GM19455 (cell line): ENCODE results near the gene TBX15.
"Not testable (repeated sequence)": the region's sequence is repeated elsewhere in the genome, so short reads cannot be mapped to it uniquely, and the experiment has no call there.

Experiments
- ATAC-seq: cut with Tn5 transposase; IDR thresholded peaks from one replicate; pipeline ENCODE4 v1.9.1; 2021; ENCODE audit not compliant: unreplicated experiment

The TBX15 gene

DNA sequence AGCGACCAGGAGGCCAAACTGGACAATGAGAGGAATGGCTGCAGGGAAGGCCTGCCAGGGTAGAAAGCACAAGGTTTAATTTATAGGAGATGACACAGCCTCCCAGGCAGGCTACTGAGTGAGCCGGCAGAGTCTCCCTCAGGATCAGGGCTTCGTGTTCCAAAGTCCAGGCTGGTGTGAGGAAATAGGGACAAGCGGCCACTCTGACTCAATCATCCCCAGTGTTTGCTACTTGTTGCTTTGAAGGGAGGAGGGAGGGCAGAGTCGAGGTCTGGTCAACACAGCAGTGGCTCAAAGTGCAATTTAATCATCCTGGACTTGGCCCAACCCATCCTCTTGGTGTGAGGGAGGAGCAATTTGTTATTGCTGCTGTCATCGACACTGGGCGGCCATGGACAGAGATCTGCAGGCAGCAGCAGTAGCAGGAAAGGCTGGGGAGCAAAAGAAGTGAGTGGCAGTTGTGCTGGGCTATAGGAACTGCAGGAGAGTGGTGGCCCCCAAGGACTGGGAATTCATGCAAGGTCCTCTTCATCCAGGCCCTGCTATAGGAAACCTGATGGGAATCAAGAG is 27.5 kb downstream of the TBX15 start:
- ATAC-seq: no peak

DNA sequence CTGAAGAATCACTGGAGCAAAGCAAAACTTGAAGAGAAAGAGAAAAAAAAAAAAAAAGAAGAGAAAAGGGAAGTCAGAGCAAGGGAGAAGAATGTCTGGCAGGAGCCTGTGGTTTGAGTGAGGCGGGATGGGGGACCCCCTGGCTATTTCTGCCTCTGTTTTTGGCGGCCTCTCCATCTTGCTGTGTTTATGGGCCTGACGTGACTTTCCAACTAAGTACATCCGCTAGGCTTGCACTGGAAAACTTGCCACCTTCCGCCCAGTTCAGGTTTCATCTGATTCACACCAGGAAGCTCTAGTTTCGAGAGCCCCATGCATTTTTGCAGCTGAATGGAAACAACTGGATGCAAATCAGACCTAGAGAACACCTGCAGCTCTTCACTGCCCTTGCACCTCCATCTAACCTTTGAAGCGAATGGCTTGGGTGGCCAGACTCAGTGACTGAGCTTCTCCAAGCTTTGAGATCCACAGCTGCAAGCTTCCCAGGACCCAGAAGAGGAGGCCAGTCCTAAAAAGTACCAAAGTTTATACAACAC is 28.0 kb downstream of the TBX15 start:
- peak; percentile 74 for ATAC-seq

DNA sequence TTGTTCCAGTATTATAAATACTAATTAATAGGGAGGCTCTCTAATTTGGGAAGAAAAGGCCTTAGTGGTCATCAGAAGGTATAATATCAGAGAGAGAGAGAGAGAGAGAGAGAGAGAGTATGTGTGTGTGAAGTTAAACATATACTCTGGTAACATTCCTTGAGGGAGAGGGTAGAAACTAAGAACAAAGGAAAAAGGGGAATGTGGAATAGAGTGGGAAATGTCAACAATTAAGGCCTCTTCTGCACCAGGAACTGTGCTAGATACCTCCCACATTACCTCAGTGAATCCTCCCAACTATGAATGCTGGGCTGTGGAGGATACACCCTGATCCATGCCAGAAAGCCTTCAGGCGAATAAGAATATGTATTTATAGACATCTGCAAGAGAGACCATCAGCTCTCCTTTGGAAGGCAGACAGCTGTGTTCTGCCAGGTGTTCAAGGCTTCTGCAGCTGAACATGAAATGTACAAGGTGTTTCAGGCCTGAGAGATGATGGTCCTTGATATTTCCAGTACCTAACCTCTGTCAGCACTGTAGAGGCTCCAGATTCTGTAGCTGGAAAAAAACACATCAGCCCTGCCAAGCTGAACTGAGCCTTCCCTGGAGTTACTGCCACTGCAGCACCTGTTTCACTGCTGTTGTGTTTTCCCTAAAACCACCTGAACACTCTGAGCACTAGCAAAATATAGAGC is 29.1 kb downstream of the TBX15 start:
- no peak for ATAC-seq

DNA sequence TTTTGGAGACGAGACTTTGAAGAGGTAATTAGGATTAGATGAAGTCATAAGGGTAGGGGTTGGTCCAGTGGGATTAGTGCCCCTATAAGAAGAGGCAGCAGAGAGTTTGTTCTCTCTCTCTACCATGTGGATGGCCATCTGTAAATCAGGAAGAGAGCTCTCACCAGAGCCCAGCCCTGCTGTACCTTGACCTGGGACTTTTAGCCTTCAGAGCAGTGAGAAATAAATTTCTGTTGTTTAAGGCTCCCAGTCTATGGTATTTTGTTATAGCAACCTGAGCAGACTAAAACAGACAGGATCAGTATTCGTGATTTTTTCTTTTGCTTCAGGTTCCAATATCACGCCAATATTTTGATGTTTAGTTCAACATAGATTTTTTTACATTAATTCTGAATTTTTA is 30.0 kb downstream of the TBX15 start:
- ATAC-seq: no peak

DNA sequence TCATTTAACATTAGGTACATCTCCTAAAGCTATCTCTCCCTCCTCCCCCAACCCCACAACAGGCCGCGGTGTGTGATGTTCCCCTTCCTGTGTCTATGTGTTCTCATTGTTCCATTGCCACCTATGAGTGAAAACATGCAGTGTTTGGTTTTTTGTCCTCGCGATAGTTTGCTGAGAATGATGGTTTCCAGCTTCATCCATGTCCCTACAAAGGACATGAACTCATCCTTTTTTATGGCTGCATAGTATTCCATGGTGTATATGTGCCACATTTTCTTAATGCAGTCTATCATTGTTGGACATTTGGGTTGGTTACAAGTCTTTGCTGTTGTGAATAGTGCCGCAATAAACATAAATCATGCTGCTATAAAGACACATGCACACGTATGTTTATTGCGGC is 30.6 kb downstream of the TBX15 start:
- not testable (repeated sequence) for ATAC-seq

DNA sequence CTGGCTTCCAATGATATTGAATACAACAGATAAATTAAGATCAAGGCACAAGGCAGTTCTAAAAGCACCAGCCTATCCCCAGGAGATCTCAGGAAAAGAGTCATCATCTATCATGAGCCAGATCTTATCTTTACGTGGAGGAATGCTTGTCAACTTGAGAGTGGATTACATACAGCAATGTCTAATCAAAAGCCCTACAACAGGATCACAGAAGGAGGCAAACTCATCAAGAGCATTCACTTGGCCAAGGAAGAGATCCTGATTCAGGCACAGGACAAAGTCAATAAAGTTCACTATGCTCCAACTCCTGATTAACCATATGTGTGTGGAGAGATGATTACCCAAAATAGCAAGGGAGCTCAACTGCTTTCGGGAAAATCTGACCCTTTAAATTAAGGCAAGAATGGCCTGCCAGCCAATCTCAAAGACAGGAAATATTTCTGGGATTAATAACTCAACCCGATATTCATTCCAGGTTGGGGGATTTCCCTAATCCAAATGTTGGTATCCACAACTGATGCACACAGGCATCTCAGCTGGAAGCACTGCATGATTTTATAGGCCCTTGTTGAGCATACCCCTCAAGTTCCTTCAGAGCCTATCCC is 33.7 kb downstream of the TBX15 start:
- no peak for ATAC-seq

DNA sequence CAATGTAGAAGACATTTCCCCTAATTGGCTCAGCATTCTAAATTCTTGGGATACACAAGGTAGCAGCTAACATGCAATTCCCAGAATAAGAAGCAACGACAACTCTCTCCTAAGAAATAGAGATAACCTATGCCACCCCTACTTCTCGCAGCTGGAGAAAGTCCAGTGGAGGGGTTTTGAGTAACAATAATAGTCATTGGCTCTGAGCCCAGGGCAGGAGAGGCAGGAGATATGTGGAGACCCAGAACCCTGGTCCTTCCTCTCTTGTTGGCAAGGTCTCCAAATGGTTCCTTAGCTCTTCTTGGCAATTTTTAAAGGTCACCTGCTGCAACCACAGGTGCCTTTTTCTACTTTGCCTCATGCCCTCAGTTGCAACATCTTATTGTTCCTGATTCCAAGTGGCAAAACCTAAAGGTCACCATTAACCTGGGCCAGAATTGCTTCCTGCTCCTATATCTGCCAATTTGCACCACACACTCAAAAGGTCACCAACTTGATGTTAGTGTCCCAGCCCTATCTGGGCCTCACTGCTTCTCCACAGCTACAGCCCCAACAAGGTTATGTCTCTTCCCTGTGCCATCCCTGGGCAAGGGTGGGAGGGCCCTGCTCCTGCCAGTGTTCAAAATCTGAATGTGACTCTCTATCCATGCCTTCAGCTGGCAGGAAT is 36.7 kb downstream of the TBX15 start:
- no peak for ATAC-seq

DNA sequence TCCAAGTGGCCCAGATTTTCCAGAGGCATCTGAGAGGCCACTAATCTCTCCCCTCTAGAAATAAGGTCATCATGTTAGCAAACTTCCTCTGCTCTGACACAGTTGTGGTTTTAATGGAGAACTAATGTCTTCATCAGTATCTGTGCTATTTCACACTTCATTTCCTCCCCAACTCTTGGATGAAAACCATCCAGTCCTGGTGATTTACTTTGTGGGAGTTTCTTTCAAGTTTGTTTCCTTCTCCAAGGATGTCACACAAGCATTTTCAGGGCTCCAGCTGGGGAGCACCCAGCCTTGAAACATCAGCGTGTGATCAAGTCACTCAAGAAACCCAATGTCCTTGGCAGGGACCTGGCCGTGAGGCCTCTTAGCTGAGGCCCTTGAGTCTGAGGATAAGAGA is 38.8 kb downstream of the TBX15 start:
- no peak for ATAC-seq

DNA sequence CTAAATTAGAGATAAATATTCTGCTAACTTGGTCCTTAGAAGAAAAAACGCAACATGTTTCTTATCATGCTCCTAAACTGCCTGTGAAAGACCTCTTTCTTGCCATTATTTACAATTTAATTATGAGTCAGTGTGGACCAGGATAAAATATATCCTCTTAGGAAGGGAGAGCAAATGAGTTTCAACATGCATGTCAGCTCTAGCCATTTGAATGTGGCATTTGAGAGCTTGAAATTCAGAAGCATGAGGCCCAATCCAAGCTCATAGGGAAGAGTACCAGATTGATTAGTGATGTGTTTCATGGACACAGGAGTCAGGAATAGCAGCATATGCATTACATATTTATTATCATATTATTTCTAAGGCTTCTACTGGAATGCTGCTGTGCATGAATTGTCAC is 39.3 kb downstream of the TBX15 start:
- ATAC-seq: no peak

DNA sequence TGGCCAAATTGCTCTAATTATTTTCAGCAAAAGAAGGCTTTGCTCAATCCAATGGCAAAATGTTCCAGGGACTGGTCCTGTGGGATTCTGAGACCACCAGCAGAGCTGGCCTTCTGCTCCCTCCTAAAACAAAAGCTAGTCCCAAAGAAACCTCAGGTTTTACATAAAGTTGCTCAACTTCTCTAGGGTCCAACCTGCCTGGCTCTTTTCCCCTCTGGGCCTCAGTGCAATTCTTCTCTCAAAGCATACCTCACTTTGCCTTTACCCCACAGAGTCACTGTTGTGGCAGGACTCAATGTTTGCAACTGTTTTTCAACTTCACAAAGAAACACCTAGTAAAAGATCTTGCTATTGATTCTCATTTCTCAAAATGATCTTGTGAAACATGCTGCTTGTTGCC is 39.8 kb downstream of the TBX15 start:
- ATAC-seq: no peak

DNA sequence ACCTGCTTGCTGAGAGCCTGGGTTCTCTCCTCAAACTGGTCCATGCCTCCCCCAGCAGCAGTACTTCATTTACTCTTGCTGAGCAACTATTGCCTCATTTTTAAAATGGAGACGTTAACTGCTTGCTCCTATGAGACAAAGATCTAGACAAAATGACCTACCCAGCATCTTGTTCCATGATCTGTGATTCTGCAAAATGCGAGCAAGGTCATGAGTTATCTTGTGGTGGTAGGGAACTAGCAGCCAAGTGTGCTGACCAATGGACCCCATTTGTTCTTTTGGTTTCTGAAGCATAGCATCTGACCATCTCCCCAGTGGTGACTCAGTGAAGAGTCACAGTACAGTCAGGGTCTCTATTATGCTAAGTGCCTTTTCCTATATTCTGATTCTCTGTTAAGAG is 40.4 kb downstream of the TBX15 start:
- no peak for ATAC-seq

DNA sequence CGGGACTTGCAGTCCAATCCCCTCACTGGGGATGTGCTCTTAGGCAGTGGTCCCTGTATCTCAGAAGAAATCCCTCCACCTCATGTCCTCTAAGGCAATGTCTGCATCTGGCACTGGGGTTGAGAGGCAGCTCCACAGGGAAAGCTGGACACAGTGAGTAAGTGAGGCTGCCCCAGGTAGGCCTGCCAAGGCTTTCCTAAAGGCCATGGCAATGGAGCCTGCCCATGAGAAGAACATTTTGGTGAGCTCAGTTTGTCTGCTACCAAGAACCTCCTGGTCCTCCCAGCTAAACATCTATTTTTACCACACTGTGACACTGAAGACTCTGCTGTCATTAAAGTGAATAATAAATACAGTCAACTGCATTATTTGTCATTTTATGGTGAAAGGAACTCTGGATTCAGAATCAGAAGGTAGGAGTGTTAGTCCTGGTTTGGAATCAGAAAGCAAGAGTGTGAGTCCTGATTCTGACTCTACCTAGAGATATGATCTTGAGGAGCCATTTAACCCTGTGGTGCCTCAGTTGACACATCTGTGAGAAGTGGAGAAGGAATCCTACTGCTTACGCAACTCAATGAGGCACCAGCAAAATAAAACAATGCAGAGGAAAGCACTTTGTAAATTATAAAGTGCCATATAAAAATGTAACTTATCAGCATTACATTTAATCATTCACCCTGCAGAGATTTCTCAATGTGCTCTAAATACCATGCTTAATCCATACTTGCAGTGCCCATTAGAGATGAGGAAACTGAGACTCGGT is 41.0 kb downstream of the TBX15 start:
- ATAC-seq: no peak

DNA sequence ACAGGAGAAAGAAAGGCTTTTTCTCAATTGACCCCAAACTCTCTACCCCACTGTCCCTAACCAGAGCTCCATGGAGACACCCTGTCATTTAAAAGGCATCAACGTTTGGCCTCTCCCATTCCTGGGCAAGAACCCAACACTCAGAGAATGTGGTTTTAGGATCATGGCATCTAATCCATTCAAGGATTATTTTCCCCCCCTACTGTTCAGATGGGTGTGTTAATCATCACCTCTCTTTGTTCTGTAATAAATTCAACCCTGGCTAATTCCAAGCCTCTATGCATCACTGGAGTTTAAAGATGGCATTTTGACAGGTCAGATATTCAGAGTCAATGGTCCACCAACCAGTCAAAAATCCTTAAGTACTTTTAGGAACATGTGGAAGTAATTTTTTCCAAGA is 42.7 kb downstream of the TBX15 start:
- no peak for ATAC-seq

DNA sequence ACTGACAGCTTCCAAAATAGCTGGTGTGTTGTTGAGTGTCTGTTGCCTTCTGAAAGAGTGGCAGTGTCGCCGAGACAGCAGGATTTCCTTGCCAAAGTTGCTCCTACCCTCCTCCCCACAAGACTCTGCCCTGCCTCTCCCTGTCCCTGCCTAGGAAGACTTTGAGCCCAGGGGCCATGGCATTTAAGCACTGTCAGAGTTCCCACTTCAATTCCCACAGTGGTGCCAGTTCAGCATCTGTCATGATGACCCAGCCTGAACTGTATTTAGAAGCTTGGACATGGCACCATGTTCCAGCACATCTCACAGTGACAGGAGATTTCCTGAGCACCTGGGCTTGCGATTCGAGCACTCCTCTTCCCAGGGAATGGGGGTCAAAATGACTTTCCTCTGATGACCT is 43.6 kb downstream of the TBX15 start:
- no peak for ATAC-seq

DNA sequence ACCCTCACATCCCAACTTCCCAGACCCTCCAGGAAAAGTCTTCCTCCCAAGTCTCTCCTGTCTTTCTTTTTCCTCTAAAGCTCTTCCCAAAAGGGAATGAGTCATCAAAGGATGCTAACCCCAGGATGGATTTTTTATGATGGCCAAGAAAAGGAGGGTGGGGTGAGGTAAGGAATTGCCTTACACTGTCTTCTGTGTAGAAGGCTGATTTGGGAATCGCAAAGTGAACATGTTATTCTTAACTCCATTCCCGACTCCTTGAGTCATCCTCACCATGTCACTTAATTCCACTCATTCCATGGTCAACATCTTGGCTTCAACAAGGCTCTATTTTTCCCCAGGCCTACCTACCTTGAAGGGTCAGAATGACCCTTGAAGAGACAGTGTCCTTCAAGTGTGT is 44.0 kb downstream of the TBX15 start:
- no peak for ATAC-seq

DNA sequence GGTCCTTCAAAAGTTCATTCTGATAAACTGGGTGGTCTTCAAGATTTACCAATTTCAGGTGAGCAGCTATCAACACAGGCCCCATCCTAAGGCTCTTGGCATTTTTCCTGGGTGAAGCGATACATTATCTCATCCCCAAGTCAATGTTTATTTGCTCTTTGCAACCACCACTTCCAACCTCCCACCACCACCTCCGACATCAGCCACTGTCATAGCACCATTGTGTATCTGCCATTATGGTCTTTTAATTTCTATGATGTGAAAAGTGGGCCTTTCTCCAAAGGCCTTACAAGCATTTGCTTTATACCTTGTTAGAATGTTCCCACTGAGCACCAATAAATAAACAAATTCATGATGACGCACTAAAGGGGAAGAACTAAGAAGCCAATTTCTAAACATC is 47.2 kb downstream of the TBX15 start:
- no peak for ATAC-seq

DNA sequence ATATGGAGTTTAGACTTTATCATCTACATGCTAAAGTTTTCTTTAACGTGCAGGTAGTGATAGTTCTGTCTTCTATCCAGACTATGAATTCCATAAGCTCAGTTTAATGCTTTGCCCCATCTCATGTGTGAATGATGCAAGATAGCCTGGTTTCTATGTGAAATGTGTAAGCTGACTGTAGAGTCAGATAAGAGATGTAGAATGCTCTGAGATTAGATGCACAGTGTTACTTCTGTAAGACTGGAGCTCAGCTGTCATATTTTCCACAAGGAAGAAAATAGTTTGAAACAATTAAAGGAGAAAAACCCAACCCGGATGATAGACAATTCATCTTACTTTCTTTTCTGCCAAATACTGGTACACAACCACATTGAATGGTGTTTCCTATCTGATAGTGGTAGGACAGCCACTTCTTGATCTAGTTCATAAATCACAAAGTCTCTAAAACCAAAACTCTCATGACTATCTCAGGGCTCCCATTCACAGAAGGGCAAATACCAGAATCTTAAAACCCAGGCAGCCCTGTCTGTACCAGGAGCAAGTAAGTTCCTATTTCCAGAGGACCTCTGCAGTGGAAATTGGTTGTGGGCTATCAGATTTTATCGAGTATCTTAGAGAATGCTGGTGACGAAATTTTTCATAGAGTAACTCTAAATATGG is 50.6 kb downstream of the TBX15 start:
- no peak for ATAC-seq

DNA sequence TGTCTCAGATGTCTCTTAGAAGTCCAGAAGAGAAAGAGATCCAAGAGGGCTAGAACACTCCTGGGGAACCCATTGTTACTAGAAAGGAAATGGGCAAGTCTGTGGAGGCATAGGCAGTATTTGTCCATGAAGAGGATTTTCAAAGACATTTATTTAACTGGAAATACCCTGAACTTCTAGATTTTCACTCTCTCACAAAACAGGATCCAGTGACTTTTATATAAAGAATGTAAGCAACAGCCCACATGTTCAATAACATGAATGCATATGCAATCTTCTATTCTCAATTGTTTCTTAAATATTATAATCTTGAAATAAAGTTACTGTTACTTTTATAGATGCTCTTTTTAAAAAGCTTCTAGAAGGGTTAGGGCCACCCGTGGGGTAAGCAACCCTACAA is 53.4 kb downstream of the TBX15 start:
- no peak for ATAC-seq

DNA sequence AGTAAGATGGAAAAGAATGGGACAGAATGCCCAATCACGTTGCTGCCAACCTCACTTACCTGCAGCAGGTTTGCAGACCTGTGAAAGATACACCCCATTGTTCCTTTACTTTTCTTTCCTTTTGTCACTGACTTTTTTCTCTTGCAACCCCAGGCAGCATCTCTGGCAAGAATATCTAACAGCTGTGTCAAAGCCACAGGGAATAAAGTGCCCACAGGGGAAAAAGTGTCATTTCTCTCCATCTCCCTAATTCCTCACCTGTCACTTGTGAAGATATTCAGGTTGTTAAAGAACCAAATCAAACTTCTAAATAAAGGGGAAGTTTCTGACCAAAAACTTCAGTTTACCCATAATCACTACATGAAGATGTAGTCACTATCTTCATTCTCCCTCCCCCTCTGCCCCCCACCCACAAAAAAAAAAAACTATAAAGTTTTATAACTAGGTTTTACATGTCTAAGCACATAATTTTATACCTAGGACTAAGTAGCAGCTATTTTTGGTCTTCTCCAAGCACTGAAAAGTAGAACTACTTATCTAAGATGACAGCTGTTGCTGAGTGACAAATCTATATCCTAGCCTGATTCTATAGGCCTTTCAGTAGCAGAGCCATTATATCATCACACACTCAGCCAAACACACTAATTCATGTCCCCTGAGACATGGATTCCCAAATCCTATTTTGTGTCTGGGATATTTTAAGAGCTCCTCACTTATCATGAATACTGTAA is 54.9 kb downstream of the TBX15 start:
- no peak for ATAC-seq

DNA sequence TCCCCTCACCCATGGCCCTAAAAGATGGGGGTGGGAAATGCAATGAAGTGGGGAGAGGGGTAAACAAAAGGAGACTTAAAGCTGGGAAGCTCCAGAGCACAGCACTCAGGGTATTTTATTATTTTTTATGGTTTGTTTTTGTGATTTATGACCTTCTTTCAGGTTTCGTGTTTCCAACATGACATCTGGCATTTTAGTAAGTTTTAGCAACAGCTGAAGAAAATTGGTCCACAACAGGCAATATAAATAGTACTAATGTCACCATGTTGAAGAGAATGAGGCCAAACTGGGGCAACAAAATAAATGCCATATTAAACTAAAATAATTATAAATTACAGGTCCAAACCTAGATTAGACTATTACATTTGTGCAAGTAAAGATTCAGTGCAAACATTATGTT is 56.3 kb downstream of the TBX15 start:
- ATAC-seq: no peak
